Vagina (tissue), 2 donors: Measurements from ENCODE around the gene SGCD.

Experiments
- CTCF ChIP-seq, 3 experiments: fragments of 450-650 bp in 2 of 3; fragments of 200-600 bp in 1 of 3; sonication (generic) in 1 of 3; IDR thresholded peaks; one replicate each; pipeline ENCODE4 v1.5.1; 2017 to 2019; ENCODE audit warnings: antibody characterized with exemption in 3 of 3, mild to moderate bottlenecking in 2 of 3, moderate library complexity in 2 of 3
- POLR2A ChIP-seq, 2 donors: fragments of 450-650 bp; IDR thresholded peaks; one replicate each; pipeline ENCODE4 v1.6.1; 2017; ENCODE audit warnings: antibody characterized with exemption in 2 of 2, mild to moderate bottlenecking in 2 of 2, moderate library complexity in 2 of 2

- TF ChIP-seq CTCF (IDR thresholded peaks at IDR 0.05) (no peak), POLR2A (IDR thresholded peaks at IDR 0.05) (no peak)
These were observed 58.5 kb downstream of the SGCD start for GRCh38 chr5:156385416-156385815.
